ENCODE results near the gene RMI2.
"Not testable (repeated sequence)": the region's sequence is repeated elsewhere in the genome, so short reads cannot be mapped to it uniquely, and the experiment has no call there.

Gene RMI2

GRCh38 chr16:11350921-11351335 lies 5.7 kb downstream of the RMI2 start:
- no peak for DNase-seq (ENCODE audit: low read depth in 2 of 2, low spot score in 1 of 2)

GRCh38 chr16:11353158-11353557 lies 7.9 kb downstream of the RMI2 start:
- no peak for DNase-seq (ENCODE audit: low read depth in 2 of 2, low spot score in 1 of 2)

GRCh38 chr16:11354407-11354732 lies 9.1 kb downstream of the RMI2 start:
- DNase-seq (ENCODE audit: low read depth in 2 of 2, low spot score in 1 of 2): no peak

- DNase-seq (ENCODE audit: low read depth in 2 of 2, low spot score in 1 of 2): peak; percentile 34 to 54
Measured at GRCh38 chr16:11354733-11355574, 9.7 kb downstream of the RMI2 start.

- no peak for DNase-seq (ENCODE audit: low read depth in 2 of 2, low spot score in 1 of 2)
Measured at GRCh38 chr16:11355862-11356261, 10.6 kb downstream of the RMI2 start.

GRCh38 chr16:11356573-11357331 lies 11.5 kb downstream of the RMI2 start:
- DNase-seq (ENCODE audit: low read depth in 2 of 2, low spot score in 1 of 2): peak; percentile 29 to 32

- DNase-seq (ENCODE audit: low read depth in 2 of 2, low spot score in 1 of 2): no peak
Measured at GRCh38 chr16:11358531-11358930, 13.3 kb downstream of the RMI2 start.

- DNase-seq (ENCODE audit: low read depth in 2 of 2, low spot score in 1 of 2): no peak
Measured at GRCh38 chr16:11359370-11359769, 14.1 kb downstream of the RMI2 start.

GRCh38 chr16:11360641-11361373 lies 15.5 kb downstream of the RMI2 start:
- DNase-seq (ENCODE audit: low read depth in 2 of 2, low spot score in 1 of 2): no peak

GRCh38 chr16:11361701-11362451 lies 16.6 kb downstream of the RMI2 start:
- DNase-seq (ENCODE audit: low read depth in 2 of 2, low spot score in 1 of 2): no peak

- no peak for DNase-seq (ENCODE audit: low read depth in 2 of 2, low spot score in 1 of 2)
Measured at GRCh38 chr16:11363927-11364258, 18.6 kb downstream of the RMI2 start.

GRCh38 chr16:11367483-11367906 lies 22.2 kb downstream of the RMI2 start:
- no peak for DNase-seq (ENCODE audit: low read depth in 2 of 2, low spot score in 1 of 2)

GRCh38 chr16:11370084-11370931 lies 25.0 kb downstream of the RMI2 start:
- no peak for DNase-seq (ENCODE audit: low read depth in 2 of 2, low spot score in 1 of 2)

GRCh38 chr16:11370932-11371279 lies 25.6 kb downstream of the RMI2 start:
- DNase-seq (ENCODE audit: low read depth in 2 of 2, low spot score in 1 of 2): not testable (repeated sequence)

- no peak for DNase-seq (ENCODE audit: low read depth in 2 of 2, low spot score in 1 of 2)
Measured at GRCh38 chr16:11372073-11372828, 27.0 kb downstream of the RMI2 start.

GRCh38 chr16:11372829-11373306 lies 27.6 kb downstream of the RMI2 start:
- DNase-seq (ENCODE audit: low read depth in 2 of 2, low spot score in 1 of 2): no peak

GRCh38 chr16:11374255-11374654 lies 29.0 kb downstream of the RMI2 start:
- DNase-seq (ENCODE audit: low read depth in 2 of 2, low spot score in 1 of 2): no peak

- no peak for DNase-seq (ENCODE audit: low read depth in 2 of 2, low spot score in 1 of 2)
Measured at GRCh38 chr16:11377154-11377553, 31.9 kb downstream of the RMI2 start.

- DNase-seq (ENCODE audit: low read depth in 2 of 2, low spot score in 1 of 2): not testable (repeated sequence)
Measured at GRCh38 chr16:11378951-11379350, 33.7 kb downstream of the RMI2 start.

All from stimulated activated CD8-positive, alpha-beta memory T cell treated with anti-CD3 and anti-CD28 coated beads, Interleukin-4, amount 100 ng/mL, for 4 hours (primary cell).